AG04450 (cell line): ENCODE measurements around the gene SYT4. TPM values are rescaled to one million over a fixed set of nuclear protein-coding genes. Genes with fewer than 3 reads are reported as not detected.

Source experiments
- CTCF ChIA-PET: fragments of 300-600, 350-600 bp; formaldehyde crosslinking; extraction: SDS; loops from one replicate; lab custom pipeline; 2022; ENCODE audit warnings: antibody characterized with exemption, inconsistent platforms; lab: Charles Lee
- POLR2A ChIA-PET: fragments of 350-600 bp; formaldehyde crosslinking; extraction: SDS; loops from one replicate; lab custom pipeline; 2021; ENCODE audit warnings: antibody characterized with exemption, inconsistent platforms; lab: Yijun Ruan, JAX
- DNase-seq: peaks from one replicate; pipeline ENCODE4 v3.0.0-alpha.2; 2011; ENCODE audit warnings: low read depth, low spot score
- H3K27ac ChIP-seq: one replicate; pipeline ENCODE4 v1.5.1; 2012; ENCODE audit warnings: low read depth, low read length, control low read depth
- H3K27me3 ChIP-seq: one replicate; pipeline ENCODE4 v1.6.0; 2012; ENCODE audit warnings: low read length; ENCODE audit not compliant: control insufficient read depth, insufficient read depth
- H3K4me3 ChIP-seq: 2 replicates; pipeline ENCODE4 v1.5.1; 2011; ENCODE audit warnings: mild to moderate bottlenecking, low read depth, low read length, control low read depth
- H3K9me3 ChIP-seq: 2 replicates; pipeline ENCODE4 v1.5.1; 2012; ENCODE audit warnings: low read length; ENCODE audit not compliant: control insufficient read depth, insufficient read depth
- polyA minus RNA-seq: library from RNA; depleted of rRNA, polyadenylated mRNA; stranded (reverse); fragments of >200 nt; gene quantifications from 2 replicates; pipeline ENCODE4 v1.2.3, GENCODE V29; 2011; rRNA and poly(A)+ RNA removed
- polyA plus RNA-seq: library from polyadenylated mRNA; depleted of rRNA; stranded (reverse); fragments of >200 nt; gene quantifications from 2 replicates; pipeline ENCODE4 v1.2.3, GENCODE V29; 2011; rRNA removed
- TF ChIP-seq, protein P1 (sequence below): IDR thresholded peaks from 2 replicates; pipeline ENCODE4 v1.5.1; 2011; ENCODE audit warnings: low read depth, low read length, control low read depth, inconsistent platforms

The SYT4 gene, protein sequence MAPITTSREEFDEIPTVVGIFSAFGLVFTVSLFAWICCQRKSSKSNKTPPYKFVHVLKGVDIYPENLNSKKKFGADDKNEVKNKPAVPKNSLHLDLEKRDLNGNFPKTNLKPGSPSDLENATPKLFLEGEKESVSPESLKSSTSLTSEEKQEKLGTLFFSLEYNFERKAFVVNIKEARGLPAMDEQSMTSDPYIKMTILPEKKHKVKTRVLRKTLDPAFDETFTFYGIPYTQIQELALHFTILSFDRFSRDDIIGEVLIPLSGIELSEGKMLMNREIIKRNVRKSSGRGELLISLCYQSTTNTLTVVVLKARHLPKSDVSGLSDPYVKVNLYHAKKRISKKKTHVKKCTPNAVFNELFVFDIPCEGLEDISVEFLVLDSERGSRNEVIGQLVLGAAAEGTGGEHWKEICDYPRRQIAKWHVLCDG
- not detected in 2 replicates for polyA plus RNA-seq
- not detected in 2 replicates for polyA minus RNA-seq

DNA sequence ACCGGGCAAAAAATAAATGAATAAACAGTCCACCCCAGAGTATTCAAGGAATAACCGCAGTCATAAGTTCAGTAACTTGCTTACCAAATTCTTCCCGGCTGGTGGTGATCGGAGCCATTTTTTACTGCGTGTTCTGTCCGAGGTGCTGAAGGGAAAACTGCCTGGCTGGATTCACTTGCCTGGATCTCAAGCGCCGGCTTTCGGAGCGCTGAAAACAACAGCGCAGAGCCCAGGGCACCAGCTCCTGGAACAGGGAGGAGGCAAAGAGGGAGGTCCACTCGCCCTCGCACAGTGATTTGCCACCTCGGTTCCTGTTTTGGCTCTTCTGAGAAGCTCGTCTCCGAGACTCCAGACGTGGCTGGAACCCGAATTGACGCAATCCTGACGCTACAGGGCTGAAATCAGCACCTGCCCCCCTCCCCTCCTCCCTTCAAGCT lies at the start of gene SYT4:
SYT4 (minus strand) TSS at position 327 of the 437 bp plus-strand sequence; CDS start at position 118, 209 bp downstream.
- H3K4me3 ChIP-seq = no peak within 1 kb of the TSS
- H3K9me3 ChIP-seq = peaks cover 4% of the 10 kb centered on the region; the same call in 1 of the 2 replicates
- H3K27ac ChIP-seq = no peak within 1 kb of the TSS
- no peaks in the 10 kb centered on the region for H3K27me3 ChIP-seq
- TF ChIP-seq, protein P1, sequence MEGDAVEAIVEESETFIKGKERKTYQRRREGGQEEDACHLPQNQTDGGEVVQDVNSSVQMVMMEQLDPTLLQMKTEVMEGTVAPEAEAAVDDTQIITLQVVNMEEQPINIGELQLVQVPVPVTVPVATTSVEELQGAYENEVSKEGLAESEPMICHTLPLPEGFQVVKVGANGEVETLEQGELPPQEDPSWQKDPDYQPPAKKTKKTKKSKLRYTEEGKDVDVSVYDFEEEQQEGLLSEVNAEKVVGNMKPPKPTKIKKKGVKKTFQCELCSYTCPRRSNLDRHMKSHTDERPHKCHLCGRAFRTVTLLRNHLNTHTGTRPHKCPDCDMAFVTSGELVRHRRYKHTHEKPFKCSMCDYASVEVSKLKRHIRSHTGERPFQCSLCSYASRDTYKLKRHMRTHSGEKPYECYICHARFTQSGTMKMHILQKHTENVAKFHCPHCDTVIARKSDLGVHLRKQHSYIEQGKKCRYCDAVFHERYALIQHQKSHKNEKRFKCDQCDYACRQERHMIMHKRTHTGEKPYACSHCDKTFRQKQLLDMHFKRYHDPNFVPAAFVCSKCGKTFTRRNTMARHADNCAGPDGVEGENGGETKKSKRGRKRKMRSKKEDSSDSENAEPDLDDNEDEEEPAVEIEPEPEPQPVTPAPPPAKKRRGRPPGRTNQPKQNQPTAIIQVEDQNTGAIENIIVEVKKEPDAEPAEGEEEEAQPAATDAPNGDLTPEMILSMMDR = no peak
- ChIA-PET CTCF (no interaction called here), POLR2A (no interaction called here)
- no peak for DNase-seq

DNA sequence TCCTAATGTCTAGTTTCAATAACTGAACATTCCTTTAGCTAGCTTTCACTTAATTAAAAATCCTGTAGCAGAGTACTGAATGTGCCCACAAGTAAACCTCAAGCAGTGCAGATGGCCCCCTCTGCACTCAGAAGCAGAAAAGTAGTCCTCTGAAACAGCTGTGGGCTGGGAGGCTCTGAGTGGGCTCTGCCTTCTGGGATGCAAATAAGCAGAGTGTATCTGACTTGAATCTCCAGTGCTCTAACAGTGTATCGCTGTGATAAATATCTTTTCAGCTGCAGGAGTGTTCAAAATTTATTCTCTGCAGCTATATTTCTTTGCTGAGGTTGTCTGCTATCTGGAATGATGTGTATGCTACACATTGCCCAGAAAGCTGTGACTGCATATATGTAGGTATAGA lies 44.8 kb upstream of the SYT4 start:
- ChIA-PET CTCF (no interaction called here), POLR2A (no interaction called here)
- DNase-seq = no peak
- TF ChIP-seq, protein P1 = no peak
- no peak overlapping the region for H3K27ac ChIP-seq
- no peaks in the 10 kb centered on the region for H3K27me3 ChIP-seq
- H3K9me3 ChIP-seq = no peaks in the 10 kb centered on the region
- no peak overlapping the region for H3K4me3 ChIP-seq

DNA sequence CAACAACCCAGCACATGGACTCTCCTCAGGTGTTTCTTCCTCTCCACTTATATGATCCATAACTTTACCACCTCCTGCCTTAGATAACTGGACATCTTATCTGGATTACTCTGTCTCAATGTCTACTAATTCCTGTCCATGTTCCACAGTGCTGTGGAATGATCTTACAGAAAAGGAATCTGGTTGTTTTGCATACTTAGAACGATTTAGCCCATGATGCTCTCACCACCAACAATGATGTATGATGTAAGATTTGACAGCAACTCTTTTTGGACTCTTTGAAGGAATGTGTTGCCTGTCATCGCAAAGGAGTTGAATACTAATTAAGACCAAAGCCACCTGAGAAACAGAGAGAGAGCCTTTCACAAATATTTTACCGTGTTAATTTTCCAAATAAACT lies 37.7 kb upstream of the SYT4 start:
- Histone ChIP-seq H3K27ac (no peak overlapping the region), H3K27me3 (no peaks in the 10 kb centered on the region), H3K9me3 (no peaks in the 10 kb centered on the region), H3K4me3 (no peak overlapping the region)
- ChIA-PET POLR2A (no interaction called here), CTCF (no interaction called here)
- no peak for DNase-seq
- TF ChIP-seq, protein P1 = no peak

DNA sequence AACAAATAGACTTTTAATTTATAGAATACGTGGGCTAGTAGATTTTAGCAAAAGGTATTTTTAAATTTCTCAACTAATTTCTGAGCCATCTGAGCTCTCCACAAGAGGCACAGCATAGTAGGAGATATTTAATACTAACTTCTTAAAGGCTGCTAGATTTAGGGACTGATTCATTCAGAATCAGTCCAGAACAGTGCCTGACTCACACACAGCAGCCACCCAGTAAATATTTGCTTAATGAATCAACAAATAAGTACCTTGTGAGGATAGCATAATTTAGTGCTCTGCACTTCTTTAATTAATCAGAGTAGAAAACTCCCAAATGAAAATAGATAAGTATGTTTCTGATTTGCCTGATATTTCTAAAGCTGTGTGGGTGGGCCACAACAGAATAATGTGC lies 35.6 kb upstream of the SYT4 start:
- POLR2A ChIA-PET = no interaction called here
- TF ChIP-seq, protein P1 = no peak
- no peak for DNase-seq
- Histone ChIP-seq H3K27me3 (no peaks in the 10 kb centered on the region), H3K4me3 (no peak overlapping the region), H3K9me3 (no peaks in the 10 kb centered on the region), H3K27ac (no peak overlapping the region)
- CTCF ChIA-PET = no interaction called here

DNA sequence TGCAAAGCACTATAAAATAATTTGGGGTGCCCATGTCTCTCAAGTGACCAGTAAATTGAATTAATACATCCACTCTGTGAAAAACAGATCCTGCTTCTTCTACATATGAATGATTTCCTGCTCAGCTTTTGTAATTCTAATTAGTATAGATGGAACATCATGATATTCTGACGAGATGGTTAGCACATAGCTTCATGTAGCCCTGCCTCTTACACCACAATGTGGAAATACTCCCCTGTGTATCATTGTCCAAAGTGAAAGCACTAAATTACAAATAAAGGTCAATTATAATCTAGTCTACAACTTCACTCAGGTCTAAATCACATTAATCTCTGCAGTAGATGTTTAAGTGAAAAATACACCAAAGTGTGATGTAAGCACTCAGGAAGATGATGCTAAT lies 32.9 kb upstream of the SYT4 start:
- CTCF ChIA-PET = no interaction called here
- TF ChIP-seq, protein P1 = no peak
- Histone ChIP-seq H3K27ac (no peak overlapping the region), H3K27me3 (no peaks in the 10 kb centered on the region), H3K9me3 (no peaks in the 10 kb centered on the region), H3K4me3 (no peak overlapping the region)
- POLR2A ChIA-PET = no interaction called here
- no peak for DNase-seq
